DND-41 (cell line): Measurements from ENCODE around the gene CCDC157.

Experiments
- ATAC-seq: fragments of 200-7000 bp; cut with Tn5 transposase; 3 replicates; pipeline ENCODE4 v1.9.1; 2021; ENCODE audit warnings: low read depth; ENCODE audit not compliant: insufficient read depth
- DNase-seq: peaks from one replicate; pipeline ENCODE4 v3.0.0-alpha.2; 2020
- H2AFZ ChIP-seq: 2 replicates; pipeline ENCODE4 v1.6.0; 2012; ENCODE audit warnings: low read depth, low read length
- H3K27ac ChIP-seq: 2 replicates; pipeline ENCODE4 v1.5.1; 2012; ENCODE audit warnings: low read length, inconsistent platforms
- H3K27me3 ChIP-seq: fragments of 200-600 bp; sonication (generic); 2 replicates; pipeline ENCODE4 v1.6.0; 2012; ENCODE audit warnings: low read length, mild to moderate bottlenecking, inconsistent platforms; ENCODE audit not compliant: insufficient read depth, poor library complexity
- H3K36me3 ChIP-seq: 2 replicates; pipeline ENCODE4 v1.5.1; 2012; ENCODE audit warnings: low read length, inconsistent platforms; ENCODE audit not compliant: insufficient read depth
- H3K4me1 ChIP-seq: 2 replicates; pipeline ENCODE4 v1.5.1; 2012; ENCODE audit warnings: mild to moderate bottlenecking, low read length; ENCODE audit not compliant: insufficient read depth
- H3K4me2 ChIP-seq: 2 replicates; pipeline ENCODE4 v1.6.0; 2012; ENCODE audit warnings: mild to moderate bottlenecking, moderate library complexity, low read length, inconsistent platforms; ENCODE audit not compliant: insufficient read depth
- H3K4me3 ChIP-seq, 2 experiments: fragments of 200-600 bp in 1 of 2; shearing (Covaris generic) in 1 of 2; 2 replicates each; pipeline ENCODE4 v1.5.1; 2012 to 2016; ENCODE audit warnings: inconsistent platforms in 2 of 2, low read length in 2 of 2, mild to moderate bottlenecking in 2 of 2, low read depth in 1 of 2, moderate library complexity in 1 of 2
- H3K79me2 ChIP-seq: 2 replicates; pipeline ENCODE4 v1.6.0; 2012; ENCODE audit warnings: low read length, inconsistent platforms; ENCODE audit not compliant: insufficient read depth
- H3K9ac ChIP-seq: 2 replicates; pipeline ENCODE4 v1.6.0; 2012; ENCODE audit warnings: low read depth, mild to moderate bottlenecking, inconsistent platforms, low read length, moderate library complexity
- H3K9me3 ChIP-seq: 2 replicates; pipeline ENCODE4 v1.5.1; 2012; ENCODE audit warnings: low read length, moderate library complexity, mild to moderate bottlenecking, inconsistent platforms; ENCODE audit not compliant: insufficient read depth, severe bottlenecking
- H4K20me1 ChIP-seq: 2 replicates; pipeline ENCODE4 v1.6.0; 2012; ENCODE audit warnings: low read length; ENCODE audit not compliant: insufficient read depth
- CTCF ChIP-seq: IDR thresholded peaks from 2 replicates; pipeline ENCODE4 v1.5.1; 2012; ENCODE audit warnings: borderline replicate concordance, low read length, moderate library complexity, mild to moderate bottlenecking; ENCODE audit not compliant: poor library complexity, severe bottlenecking; ENCODE audit errors: extremely low read depth
- EZH2 ChIP-seq: IDR thresholded peaks from 3 replicates; pipeline ENCODE4 v1.6.1; 2012; ENCODE audit warnings: borderline replicate concordance, low read depth, mild to moderate bottlenecking, moderate library complexity, low read length, inconsistent platforms; ENCODE audit not compliant: severe bottlenecking

The CCDC157 gene

GRCh38 chr22:30414525-30415047 lies 57.8 kb downstream of the CCDC157 start:
- no peak overlapping the region for H2AFZ ChIP-seq
- DNase-seq: no peak
- no peaks in the 10 kb centered on the region for H3K4me1 ChIP-seq
- H3K27ac ChIP-seq: no peak overlapping the region; the same call in 1 of the 2 replicates
- ATAC-seq: no peak
- H4K20me1 ChIP-seq: 0 out of 2 replicates have a peak, but pooled peaks cover 2% of the 10 kb centered on the region
- no peaks in the 10 kb centered on the region for H3K79me2 ChIP-seq
- no peaks in the 10 kb centered on the region for H3K27me3 ChIP-seq
- no peak overlapping the region for H3K4me2 ChIP-seq
- H3K4me3 ChIP-seq: no peak overlapping the region
- peaks cover 92% of the 10 kb centered on the region for H3K36me3 ChIP-seq
- no peak for TF ChIP-seq CTCF
- TF ChIP-seq EZH2: no peak
- no peak overlapping the region for H3K9ac ChIP-seq
- H3K9me3 ChIP-seq: no peaks in the 10 kb centered on the region

GRCh38 chr22:30416403-30416802 lies 59.6 kb downstream of the CCDC157 start:
- Histone ChIP-seq H3K27ac (no peak overlapping the region), H3K9me3 (no peaks in the 10 kb centered on the region), H2AFZ (no peak overlapping the region), H3K36me3 (peaks cover 87% of the 10 kb centered on the region), H3K4me1 (peaks cover 1% of the 10 kb centered on the region; the same call in 1 of the 2 replicates), H3K4me3 (no peak overlapping the region), H3K27me3 (no peaks in the 10 kb centered on the region), H4K20me1 (0 out of 2 replicates have a peak, but pooled peaks cover 2% of the 10 kb centered on the region), H3K9ac (no peak overlapping the region), H3K4me2 (no peak overlapping the region), H3K79me2 (no peaks in the 10 kb centered on the region)
- TF ChIP-seq EZH2 (no peak), CTCF (no peak)
- DNase-seq (no peak), ATAC-seq (no peak)

GRCh38 chr22:30416837-30417236 lies 60.0 kb downstream of the CCDC157 start:
- H3K4me1 ChIP-seq: peaks cover 6% of the 10 kb centered on the region; the same call in 1 of the 2 replicates
- no peaks in the 10 kb centered on the region for H3K9me3 ChIP-seq
- no peaks in the 10 kb centered on the region for H3K27me3 ChIP-seq
- H2AFZ ChIP-seq: no peak overlapping the region
- TF ChIP-seq CTCF: no peak
- no peak overlapping the region for H3K4me3 ChIP-seq
- no peak for DNase-seq
- no peak overlapping the region for H3K9ac ChIP-seq
- no peak overlapping the region for H3K27ac ChIP-seq
- no peaks in the 10 kb centered on the region for H3K79me2 ChIP-seq
- H3K4me2 ChIP-seq: no peak overlapping the region
- ATAC-seq: no peak
- peaks cover 88% of the 10 kb centered on the region for H3K36me3 ChIP-seq
- 0 out of 2 replicates have a peak, but pooled peaks cover 2% of the 10 kb centered on the region for H4K20me1 ChIP-seq
